C1 segment of cervical spinal cord (tissue), 14 donors: ENCODE data around the gene NEURL4.

Experiments
- DNase-seq, 14 donors: peaks; one replicate each; lab custom pipeline; 2025; lab: John Stamatoyannopoulos, UW

The NEURL4 gene

GRCh38 chr17:7323731-7324437, 5.3 kb downstream of the NEURL4 start:
- DNase-seq = peak in 2 of 14 donors; percentile 10 to 23

GRCh38 chr17:7322520-7323194, 6.5 kb downstream of the NEURL4 start:
- no peak for DNase-seq

- no peak for DNase-seq
Observed at GRCh38 chr17:7321466-7321865, 7.7 kb downstream of the NEURL4 start.

- no peak for DNase-seq
Observed at GRCh38 chr17:7318121-7318860, 10.8 kb downstream of the NEURL4 start.

GRCh38 chr17:7317161-7317803, 11.9 kb downstream of the NEURL4 start:
- DNase-seq = no peak

GRCh38 chr17:7315570-7316235, 13.4 kb downstream of the NEURL4 start:
- DNase-seq = peak in 1 of 14 donors; percentile 19

GRCh38 chr17:7314719-7315569, 14.2 kb downstream of the NEURL4 start, which contains the start of gene GPS2:
TSS of gene GPS2 (minus strand) at chr17:7315360. CDS start at chr17:7315052, 308 bp downstream.
- DNase-seq = peak; percentile 35 to 93 (median 80)

GRCh38 chr17:7313890-7314718, 15.0 kb downstream of the NEURL4 start:
- no peak for DNase-seq

GRCh38 chr17:7313088-7313889, 15.8 kb downstream of the NEURL4 start:
- no peak for DNase-seq

- no peak for DNase-seq
Observed at GRCh38 chr17:7312432-7313087, 16.6 kb downstream of the NEURL4 start.

- no peak for DNase-seq
Observed at GRCh38 chr17:7311110-7311705, 17.9 kb downstream of the NEURL4 start.

GRCh38 chr17:7309628-7310027, 19.5 kb downstream of the NEURL4 start:
- no peak for DNase-seq

- peak in 10 of 14 donors; percentile 15 to 64 (median 46) for DNase-seq
Observed at GRCh38 chr17:7308625-7309433, 20.3 kb downstream of the NEURL4 start.

GRCh38 chr17:7307686-7308624, 21.2 kb downstream of the NEURL4 start:
- peak in 3 of 14 donors; percentile 22 to 42 (median 38) for DNase-seq

- peak; percentile 94 to 100 (median 99) for DNase-seq
Observed at GRCh38 chr17:7306911-7307685, 22.0 kb downstream of the NEURL4 start, which contains the start of gene EIF5A. TSS of gene EIF5A (plus strand) at chr17:7307628. CDS start at chr17:7309636, 2,008 bp downstream.
